Stimulated activated CD4-positive, alpha-beta T cell treated with anti-CD3 and anti-CD28 coated beads, Interleukin-4, amount 100 ng/mL, for 4 hours (primary cell): ENCODE results near the gene SFXN1.

Experiments
- DNase-seq, 2 experiments: peaks; one replicate each; pipeline ENCODE4 v3.0.0-alpha.2; 2020

SFXN1 gene

GRCh38 chr5:175466700-175467318 is 11.6 kb upstream of the SFXN1 start:
- DNase-seq, result no peak

GRCh38 chr5:175467983-175468690 is 10.2 kb upstream of the SFXN1 start:
- DNase-seq, result no peak

GRCh38 chr5:175468892-175469291 is 9.5 kb upstream of the SFXN1 start:
- DNase-seq, result no peak

GRCh38 chr5:175469916-175470315 is 8.4 kb upstream of the SFXN1 start:
- DNase-seq, result no peak

GRCh38 chr5:175470781-175471180 is 7.6 kb upstream of the SFXN1 start:
- no peak for DNase-seq

- no peak for DNase-seq
These were observed 7.2 kb upstream of the SFXN1 start for GRCh38 chr5:175471196-175471595.

- DNase-seq, result no peak
These were observed 6.7 kb upstream of the SFXN1 start for GRCh38 chr5:175471628-175472027.

GRCh38 chr5:175472378-175472777 is 6.0 kb upstream of the SFXN1 start:
- DNase-seq, result no peak

- DNase-seq, result no peak
These were observed 3.1 kb upstream of the SFXN1 start for GRCh38 chr5:175475248-175475647.

GRCh38 chr5:175477440-175477839 is 920 bp upstream of the SFXN1 start:
- no peak for DNase-seq

GRCh38 chr5:175478008-175478383 is 364 bp upstream of the SFXN1 start:
- no peak for DNase-seq

GRCh38 chr5:175479125-175479881 is 943 bp downstream of the SFXN1 start:
- no peak for DNase-seq

- DNase-seq, result no peak
These were observed 5.0 kb downstream of the SFXN1 start for GRCh38 chr5:175483337-175483736.

GRCh38 chr5:175484322-175484721 is 6.0 kb downstream of the SFXN1 start:
- no peak for DNase-seq

GRCh38 chr5:175484829-175485228 is 6.5 kb downstream of the SFXN1 start:
- DNase-seq, result no peak

- no peak for DNase-seq
These were observed 7.3 kb downstream of the SFXN1 start for GRCh38 chr5:175485631-175486030.

GRCh38 chr5:175487514-175488222 is 9.3 kb downstream of the SFXN1 start:
- DNase-seq, result no peak

- DNase-seq, result no peak
These were observed 11.5 kb downstream of the SFXN1 start for GRCh38 chr5:175489693-175490443.

- DNase-seq, result no peak
These were observed 12.9 kb downstream of the SFXN1 start for GRCh38 chr5:175491223-175491622.

GRCh38 chr5:175493260-175493659 is 14.9 kb downstream of the SFXN1 start:
- no peak for DNase-seq

GRCh38 chr5:175493726-175494125 is 15.4 kb downstream of the SFXN1 start:
- DNase-seq, result no peak
